Ishikawa (cell line): ENCODE measurements around the gene STAG1.

Experiments used
- CEBPB ChIP-seq: IDR thresholded peaks from 2 replicates; pipeline ENCODE4 v1.6.1; 2012
- CREB1 ChIP-seq: IDR thresholded peaks from 2 replicates; pipeline ENCODE4 v1.6.1; 2012; ENCODE audit warnings: low read depth
- EGR1 ChIP-seq: IDR thresholded peaks from 2 replicates; pipeline ENCODE4 v1.6.1; 2012
- EP300 ChIP-seq: IDR thresholded peaks from 2 replicates; pipeline ENCODE4 v1.6.1; 2012; ENCODE audit warnings: borderline replicate concordance
- FOXM1 ChIP-seq: IDR thresholded peaks from 2 replicates; pipeline ENCODE4 v1.6.1; 2012; ENCODE audit warnings: low read depth, borderline replicate concordance
- NFIC ChIP-seq: IDR thresholded peaks from 2 replicates; pipeline ENCODE4 v1.6.1; 2012
- RAD21 ChIP-seq: IDR thresholded peaks from 2 replicates; pipeline ENCODE4 v1.6.1; 2012; ENCODE audit warnings: low read depth
- REST ChIP-seq: IDR thresholded peaks from 2 replicates; pipeline ENCODE4 v1.6.1; 2012; ENCODE audit warnings: low read depth, mild to moderate bottlenecking
- TAF1 ChIP-seq: IDR thresholded peaks from 2 replicates; pipeline ENCODE4 v1.6.1; 2012; ENCODE audit warnings: low read depth, mild to moderate bottlenecking
- TCF12 ChIP-seq: IDR thresholded peaks from 2 replicates; pipeline ENCODE4 v1.6.1; 2012; ENCODE audit warnings: low read depth
- TEAD4 ChIP-seq: IDR thresholded peaks from 2 replicates; pipeline ENCODE4 v1.6.1; 2012
- USF1 ChIP-seq: IDR thresholded peaks from 2 replicates; pipeline ENCODE4 v1.6.1; 2012
- YY1 ChIP-seq: IDR thresholded peaks from 2 replicates; pipeline ENCODE4 v1.6.1; 2012; ENCODE audit warnings: low read depth
- ZBTB7A ChIP-seq: IDR thresholded peaks from 2 replicates; pipeline ENCODE4 v1.6.1; 2012; ENCODE audit warnings: low read depth
- TF ChIP-seq, protein P1 (sequence below): IDR thresholded peaks from 2 replicates; pipeline ENCODE4 v1.6.1; 2012

The STAG1 gene

GRCh38 chr3:136645915-136646314 lies 106.3 kb downstream of the STAG1 start:
- TF ChIP-seq, protein P1, sequence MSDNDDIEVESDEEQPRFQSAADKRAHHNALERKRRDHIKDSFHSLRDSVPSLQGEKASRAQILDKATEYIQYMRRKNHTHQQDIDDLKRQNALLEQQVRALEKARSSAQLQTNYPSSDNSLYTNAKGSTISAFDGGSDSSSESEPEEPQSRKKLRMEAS = no peak
- TF ChIP-seq YY1 (no peak), CREB1 (no peak), USF1 (no peak), EGR1 (no peak), EP300 (no peak), RAD21 (no peak), NFIC (no peak), FOXM1 (no peak), CEBPB (no peak), TEAD4 (no peak), ZBTB7A (no peak), REST (no peak), TCF12 (no peak), TAF1 (no peak)

- no peak for TF ChIP-seq TCF12
- no peak for TF ChIP-seq EGR1
These were observed 108.0 kb downstream of the STAG1 start for GRCh38 chr3:136644212-136644611.

- no peak for TF ChIP-seq ZBTB7A
- TF ChIP-seq, protein P1 = no peak
- TF ChIP-seq TCF12 = no peak
- no peak for TF ChIP-seq YY1
These were observed 109.5 kb downstream of the STAG1 start for GRCh38 chr3:136642711-136643110.

DNA sequence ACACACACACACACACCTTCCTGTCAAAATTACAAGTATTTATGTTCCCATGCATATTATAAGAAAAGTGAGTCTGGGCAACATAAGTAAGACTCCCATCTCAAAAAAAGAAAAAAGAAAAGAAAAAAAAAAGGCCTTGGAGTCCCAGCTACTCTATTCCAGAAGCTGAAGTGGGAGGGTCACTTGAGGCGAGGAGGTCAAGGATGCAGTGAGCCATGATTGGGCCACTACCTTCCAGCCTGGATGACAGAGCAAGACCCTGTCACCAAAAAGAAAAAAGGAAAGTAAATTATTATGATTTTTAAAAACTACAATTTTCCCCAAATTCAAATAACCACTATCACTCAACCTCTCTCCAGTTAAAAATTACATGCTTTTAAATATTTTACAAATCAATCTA lies 113.1 kb downstream of the STAG1 start:
- TF ChIP-seq TEAD4 (no peak), TCF12 (no peak), EGR1 (no peak), YY1 (no peak), REST (no peak), CEBPB (no peak)
- TF ChIP-seq, protein P1 = no peak

DNA sequence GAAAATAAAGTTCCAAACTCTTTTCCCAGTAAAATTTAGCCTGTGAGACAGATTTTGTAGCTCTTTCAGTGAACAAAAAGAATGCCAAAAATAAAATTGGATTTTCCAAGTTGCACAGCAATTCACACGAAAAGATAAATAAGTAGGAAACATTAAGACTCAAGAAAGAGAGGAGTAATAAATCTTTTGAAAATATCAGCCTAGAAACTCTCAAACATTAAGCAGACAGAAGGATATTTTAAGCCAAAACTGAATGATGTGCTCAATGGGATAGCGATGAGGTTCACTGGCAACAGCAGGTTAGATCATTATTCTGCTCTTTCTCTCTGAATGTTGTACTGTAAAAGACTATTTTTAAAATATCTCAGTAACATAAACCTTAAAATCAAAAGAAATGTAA lies 115.0 kb downstream of the STAG1 start:
- TF ChIP-seq EGR1 (no peak), TCF12 (no peak), NFIC (no peak), TEAD4 (no peak), REST (no peak), CEBPB (no peak), EP300 (no peak), CREB1 (no peak), RAD21 (no peak), FOXM1 (no peak), ZBTB7A (no peak), USF1 (no peak), YY1 (no peak), TAF1 (no peak)
- TF ChIP-seq, protein P1 = no peak
